Measurements from ENCODE around the gene TMEM53.

DNA sequence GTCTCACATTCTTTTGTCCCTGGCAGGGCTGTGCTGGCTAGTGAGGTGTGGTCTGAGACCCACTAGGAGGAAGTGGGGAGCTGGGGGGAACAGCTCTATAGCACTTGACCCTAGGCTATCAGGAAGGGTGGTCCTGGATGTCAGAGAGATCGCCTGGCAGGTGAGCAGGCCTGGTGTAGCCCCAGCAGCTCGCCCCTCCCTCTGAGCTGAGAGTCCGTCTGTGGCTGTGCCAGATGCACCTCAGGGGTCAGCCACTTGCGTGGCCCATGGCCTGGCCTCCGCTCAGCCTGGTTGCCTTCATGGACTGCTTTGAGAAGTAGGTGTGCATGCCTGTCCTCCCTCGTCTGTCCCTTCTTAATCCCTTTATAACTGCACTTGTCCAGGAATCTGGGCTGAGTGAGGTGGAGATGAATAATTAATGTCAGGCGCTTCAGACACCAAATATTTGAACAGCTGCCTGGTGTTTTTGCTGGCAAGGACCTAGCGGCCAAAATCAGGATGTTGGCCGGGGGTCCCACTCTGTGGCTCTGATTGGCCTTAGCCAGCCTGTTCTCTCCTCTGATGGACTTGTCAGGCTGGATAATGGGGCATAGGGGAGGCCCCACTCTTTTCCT, 30.5 kb downstream of the TMEM53 start:
- TF ChIP-seq, protein P1, sequence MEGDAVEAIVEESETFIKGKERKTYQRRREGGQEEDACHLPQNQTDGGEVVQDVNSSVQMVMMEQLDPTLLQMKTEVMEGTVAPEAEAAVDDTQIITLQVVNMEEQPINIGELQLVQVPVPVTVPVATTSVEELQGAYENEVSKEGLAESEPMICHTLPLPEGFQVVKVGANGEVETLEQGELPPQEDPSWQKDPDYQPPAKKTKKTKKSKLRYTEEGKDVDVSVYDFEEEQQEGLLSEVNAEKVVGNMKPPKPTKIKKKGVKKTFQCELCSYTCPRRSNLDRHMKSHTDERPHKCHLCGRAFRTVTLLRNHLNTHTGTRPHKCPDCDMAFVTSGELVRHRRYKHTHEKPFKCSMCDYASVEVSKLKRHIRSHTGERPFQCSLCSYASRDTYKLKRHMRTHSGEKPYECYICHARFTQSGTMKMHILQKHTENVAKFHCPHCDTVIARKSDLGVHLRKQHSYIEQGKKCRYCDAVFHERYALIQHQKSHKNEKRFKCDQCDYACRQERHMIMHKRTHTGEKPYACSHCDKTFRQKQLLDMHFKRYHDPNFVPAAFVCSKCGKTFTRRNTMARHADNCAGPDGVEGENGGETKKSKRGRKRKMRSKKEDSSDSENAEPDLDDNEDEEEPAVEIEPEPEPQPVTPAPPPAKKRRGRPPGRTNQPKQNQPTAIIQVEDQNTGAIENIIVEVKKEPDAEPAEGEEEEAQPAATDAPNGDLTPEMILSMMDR (IDR thresholded peaks at IDR 0.05), result no peak
- TF ChIP-seq POLR2AphosphoS5 (IDR thresholded peaks at IDR 0.05), result no peak

Measured in breast epithelium (tissue), 3 donors.